HUES6 (cell line): ENCODE data around the gene ILKAP.

Source experiments
- H3K27ac ChIP-seq: 2 replicates; pipeline ENCODE4 v1.7.0; 2013; ENCODE audit warnings: low read depth, mild to moderate bottlenecking, low read length, inconsistent platforms
- H3K27me3 ChIP-seq: 2 replicates; pipeline ENCODE4 v1.6.1; 2013; ENCODE audit warnings: low read length; ENCODE audit not compliant: control insufficient read depth, insufficient read depth
- H3K36me3 ChIP-seq: 2 replicates; pipeline ENCODE4 v1.6.1; 2013; ENCODE audit warnings: low read length; ENCODE audit not compliant: control insufficient read depth, insufficient read depth
- H3K4me1 ChIP-seq: 2 replicates; pipeline ENCODE4 v1.6.1; 2013; ENCODE audit warnings: low read length; ENCODE audit not compliant: control insufficient read depth, insufficient read depth
- H3K4me3 ChIP-seq: 2 replicates; pipeline ENCODE4 v1.5.1; 2013; ENCODE audit warnings: low read depth, low read length
- H3K9ac ChIP-seq: one replicate; pipeline ENCODE4 v1.6.1; 2013; ENCODE audit warnings: mild to moderate bottlenecking, low read length
- H3K9me3 ChIP-seq: 2 replicates; pipeline ENCODE4 v1.6.1; 2013; ENCODE audit warnings: low read depth, low read length; ENCODE audit not compliant: control insufficient read depth, insufficient read depth

Gene ILKAP

GRCh38 chr2:238130696-238131628, 72.5 kb downstream of the ILKAP start:
- no peak overlapping the region for H3K9ac ChIP-seq
- H3K4me1 ChIP-seq: peaks cover 5% of the 10 kb centered on the region; the same call in 1 of the 2 replicates
- H3K9me3 ChIP-seq: peaks cover 5% of the 10 kb centered on the region; the same call in 1 of the 2 replicates
- no peak overlapping the region for H3K4me3 ChIP-seq
- no peak overlapping the region for H3K27ac ChIP-seq
- no peaks in the 10 kb centered on the region for H3K36me3 ChIP-seq
- H3K27me3 ChIP-seq: no peaks in the 10 kb centered on the region

GRCh38 chr2:238130111-238130695, 73.3 kb downstream of the ILKAP start:
- Histone ChIP-seq H3K4me3 (no peak overlapping the region), H3K4me1 (peaks cover 5% of the 10 kb centered on the region; the same call in 1 of the 2 replicates), H3K27ac (no peak overlapping the region), H3K9ac (no peak overlapping the region), H3K27me3 (no peaks in the 10 kb centered on the region), H3K36me3 (no peaks in the 10 kb centered on the region), H3K9me3 (peaks cover 5% of the 10 kb centered on the region; the same call in 1 of the 2 replicates)

GRCh38 chr2:238129166-238130010, 74.1 kb downstream of the ILKAP start:
- no peak overlapping the region for H3K9ac ChIP-seq
- H3K27ac ChIP-seq: no peak overlapping the region
- peaks cover 5% of the 10 kb centered on the region; the same call in 1 of the 2 replicates for H3K9me3 ChIP-seq
- H3K4me3 ChIP-seq: no peak overlapping the region
- H3K36me3 ChIP-seq: no peaks in the 10 kb centered on the region
- H3K27me3 ChIP-seq: no peaks in the 10 kb centered on the region
- peaks cover 5% of the 10 kb centered on the region; the same call in 1 of the 2 replicates for H3K4me1 ChIP-seq

- no peak overlapping the region for H3K4me3 ChIP-seq
Observed at GRCh38 chr2:238128534-238129001, 74.9 kb downstream of the ILKAP start.

GRCh38 chr2:238128061-238128440, 75.4 kb downstream of the ILKAP start:
- Histone ChIP-seq H3K27ac (no peak overlapping the region), H3K4me3 (no peak overlapping the region), H3K9me3 (peaks cover 5% of the 10 kb centered on the region; the same call in 1 of the 2 replicates), H3K27me3 (no peaks in the 10 kb centered on the region), H3K9ac (no peak overlapping the region), H3K36me3 (no peaks in the 10 kb centered on the region), H3K4me1 (peaks cover 5% of the 10 kb centered on the region; the same call in 1 of the 2 replicates)

More at GRCh38 chr2:238128534-238129001, 74.9 kb downstream of the ILKAP start:
- Histone ChIP-seq H3K27ac (no peak overlapping the region), H3K27me3 (no peaks in the 10 kb centered on the region), H3K36me3 (no peaks in the 10 kb centered on the region), H3K9me3 (peaks cover 5% of the 10 kb centered on the region; the same call in 1 of the 2 replicates), H3K9ac (no peak overlapping the region), H3K4me1 (peaks cover 5% of the 10 kb centered on the region; the same call in 1 of the 2 replicates)

GRCh38 chr2:238127165-238128060, 76.1 kb downstream of the ILKAP start:
- H3K9me3 ChIP-seq: peaks cover 5% of the 10 kb centered on the region; the same call in 1 of the 2 replicates
- no peaks in the 10 kb centered on the region for H3K36me3 ChIP-seq
- no peak overlapping the region for H3K27ac ChIP-seq
- no peaks in the 10 kb centered on the region for H3K27me3 ChIP-seq
- peaks cover 5% of the 10 kb centered on the region; the same call in 1 of the 2 replicates for H3K4me1 ChIP-seq
- H3K4me3 ChIP-seq: no peak overlapping the region
- H3K9ac ChIP-seq: no peak overlapping the region

GRCh38 chr2:238126775-238127164, 76.7 kb downstream of the ILKAP start:
- Histone ChIP-seq H3K27me3 (no peaks in the 10 kb centered on the region), H3K27ac (no peak overlapping the region), H3K9ac (no peak overlapping the region), H3K4me3 (no peak overlapping the region), H3K36me3 (no peaks in the 10 kb centered on the region), H3K4me1 (peaks cover 5% of the 10 kb centered on the region; the same call in 1 of the 2 replicates), H3K9me3 (peaks cover 5% of the 10 kb centered on the region; the same call in 1 of the 2 replicates)

GRCh38 chr2:238126338-238126737, 77.2 kb downstream of the ILKAP start:
- H3K27me3 ChIP-seq: no peaks in the 10 kb centered on the region
- H3K9ac ChIP-seq: no peak overlapping the region
- H3K27ac ChIP-seq: no peak overlapping the region
- peaks cover 5% of the 10 kb centered on the region; the same call in 1 of the 2 replicates for H3K4me1 ChIP-seq
- no peaks in the 10 kb centered on the region for H3K36me3 ChIP-seq
- H3K4me3 ChIP-seq: no peak overlapping the region
- H3K9me3 ChIP-seq: peaks cover 5% of the 10 kb centered on the region; the same call in 1 of the 2 replicates

GRCh38 chr2:238125127-238125885, 78.2 kb downstream of the ILKAP start:
- H3K27me3 ChIP-seq: peaks cover under 1% of the 10 kb centered on the region; the same call in 1 of the 2 replicates
- no peaks in the 10 kb centered on the region for H3K36me3 ChIP-seq
- peaks cover 5% of the 10 kb centered on the region; the same call in 1 of the 2 replicates for H3K9me3 ChIP-seq
- no peak overlapping the region for H3K4me3 ChIP-seq
- peaks cover 5% of the 10 kb centered on the region; the same call in 1 of the 2 replicates for H3K4me1 ChIP-seq
- H3K27ac ChIP-seq: no peak overlapping the region
- H3K9ac ChIP-seq: no peak overlapping the region
